ENCODE measurements around the gene RNU7-1. TPM values are rescaled to one million over a fixed set of nuclear protein-coding genes. Genes with fewer than 3 reads are reported as not detected.

RNU7-1 gene
- total and polyA plus RNA-seq, 9 donors, result not detected

GRCh38 chr12:6981152-6982052 lies 37.8 kb downstream of the RNU7-1 start:
- Histone ChIP-seq H3K4me1 (ENCODE audit: insufficient read depth) (no peaks in the 10 kb centered on the region), H3K4me3 (no peak overlapping the region), H3K27me3 (no peaks in the 10 kb centered on the region), H3K27ac (no peak overlapping the region), H3K36me3 (no peaks in the 10 kb centered on the region), H3K9me3 (no peaks in the 10 kb centered on the region)
- no peak for TF ChIP-seq POLR2A (IDR thresholded peaks at IDR 0.05)
- TF ChIP-seq EP300 (IDR thresholded peaks at IDR 0.05), result no peak
- TF ChIP-seq CTCF (IDR thresholded peaks at IDR 0.05), result no peak
- 88 to 93% (median 90%) methylated on average over 10 of the region's 10 CpGs for WGBS, 3 donors
- no peak for DNase-seq
- intact Hi-C loops (cut with DNase I), result no loop called here

- WGBS, 3 donors, result 80 to 84% (median 82%) methylated on average over 7 of the region's 7 CpGs
- no peak overlapping the region for H3K27ac ChIP-seq
- no peak for DNase-seq
- no peak for TF ChIP-seq EP300 (IDR thresholded peaks at IDR 0.05)
- no peak for TF ChIP-seq CTCF (IDR thresholded peaks at IDR 0.05)
- TF ChIP-seq POLR2A (IDR thresholded peaks at IDR 0.05), result no peak
- H3K27me3 ChIP-seq, result no peaks in the 10 kb centered on the region
- no peaks in the 10 kb centered on the region for H3K36me3 ChIP-seq
- no peaks in the 10 kb centered on the region for H3K9me3 ChIP-seq
- intact Hi-C loops (cut with DNase I), result no loop called here
- H3K4me1 ChIP-seq (ENCODE audit: insufficient read depth), result no peaks in the 10 kb centered on the region
- H3K4me3 ChIP-seq, result no peak overlapping the region
Measured at GRCh38 chr12:6982532-6982931, 38.9 kb downstream of the RNU7-1 start.

GRCh38 chr12:6987956-6988553 lies 44.4 kb downstream of the RNU7-1 start:
- intact Hi-C loops (cut with DNase I), result no loop called here
- H3K9me3 ChIP-seq, result no peaks in the 10 kb centered on the region
- H3K4me1 ChIP-seq (ENCODE audit: insufficient read depth), result no peaks in the 10 kb centered on the region
- H3K27me3 ChIP-seq, result no peaks in the 10 kb centered on the region
- no peak overlapping the region for H3K4me3 ChIP-seq
- DNase-seq, result no peak
- H3K36me3 ChIP-seq, result no peaks in the 10 kb centered on the region
- TF ChIP-seq POLR2A (IDR thresholded peaks at IDR 0.05) (no peak), EP300 (IDR thresholded peaks at IDR 0.05) (no peak), CTCF (IDR thresholded peaks at IDR 0.05) (no peak)
- no peak overlapping the region for H3K27ac ChIP-seq
- WGBS, 3 donors, result 86 to 87% (median 87%) methylated on average over 11 of the region's 11 CpGs

MicroRNA genes within 50 kb of the gene (microRNA counts, 767-probe panel; counts per million panel counts)
- microRNA hsa-miR-141-3p (530 counts per million, percentile 78 among the panel's probes with 10 or more counts), microRNA hsa-miR-200c-3p (4,007 counts per million, percentile 89 among the panel's probes with 10 or more counts)

Small RNA genes lying within 50 kb of the gene (microRNA-seq; reads per million reads assigned to microRNA genes)
- gene MIR141 (1.7 to 76.6 (median 4.5) reads per million in 3 donors), gene MIR200C (31.0 to 718 (median 36.1) reads per million in 3 donors)

Small RNA genes lying within 50 kb of the gene (small RNA-seq; reads per million reads assigned to genes)
- gene MIR141 (10.9 reads per million, percentile 84 among the genes with 10 or more reads in this experiment), gene MIR200C (5.8 reads per million, percentile 81 among the genes with 10 or more reads in this experiment), gene RNU7-1 (not detected), gene SCARNA12 (0.35 reads per million)

Other genes starting within 250 kb of the RNU7-1 start
- gene PIANP, start 243.0 kb upstream of the RNU7-1 start, total RNA-seq, result 1 to 10 TPM in 2 of 7 donors, under 1 TPM in 4, not detected in 1; 0.11 to 3.1 (median 0.85) TPM
- 1 to 10 TPM; 1.2 to 3.9 TPM for gene PIANP, start 243.0 kb upstream of the RNU7-1 start, polyA plus RNA-seq
- 10 to 100 TPM; 36.4 to 61.4 (median 48.4) TPM for gene COPS7A, start 219.8 kb upstream of the RNU7-1 start, total RNA-seq
- gene COPS7A, start 219.8 kb upstream of the RNU7-1 start, polyA plus RNA-seq, result 10 to 100 TPM; 45.7 to 74.8 TPM
- 100 to 1,000 TPM in 6 of 7 donors, 10 to 100 TPM in 1; 64.1 to 162 (median 141) TPM for gene MLF2, start 190.7 kb upstream of the RNU7-1 start, total RNA-seq
- gene MLF2, start 190.7 kb upstream of the RNU7-1 start, polyA plus RNA-seq, result 100 to 1,000 TPM; 130 to 138 TPM
- gene PTMS, start 177.5 kb upstream of the RNU7-1 start, total RNA-seq, result 1,000 to 10,000 TPM in 1 of 7 donors, 100 to 1,000 TPM in 6; 100 to 1,013 (median 576) TPM
- gene PTMS, start 177.5 kb upstream of the RNU7-1 start, polyA plus RNA-seq, result 100 to 1,000 TPM; 550 to 594 TPM
- gene LAG3, start 171.3 kb upstream of the RNU7-1 start, total RNA-seq, result 10 to 100 TPM in 6 of 7 donors, 1 to 10 TPM in 1; 8.5 to 21.8 (median 16.0) TPM
- gene LAG3, start 171.3 kb upstream of the RNU7-1 start, polyA plus RNA-seq, result 10 to 100 TPM in 1 of 2 donors, 1 to 10 TPM in 1; 4.7 to 13.7 TPM
- 10 to 100 TPM in 4 of 7 donors, 1 to 10 TPM in 3; 2.1 to 12.5 (median 10.3) TPM for gene CD4, start 154.3 kb upstream of the RNU7-1 start, total RNA-seq
- 10 to 100 TPM in 1 of 2 donors, 1 to 10 TPM in 1; 7.3 to 40.2 TPM for gene CD4, start 154.3 kb upstream of the RNU7-1 start, polyA plus RNA-seq
- 10 to 100 TPM in 2 of 7 donors, 1 to 10 TPM in 4, under 1 TPM in 1; 0.60 to 12.0 (median 7.6) TPM for gene GPR162, start 122.0 kb upstream of the RNU7-1 start, total RNA-seq
- 1 to 10 TPM; 1.2 to 9.0 TPM for gene GPR162, start 122.0 kb upstream of the RNU7-1 start, polyA plus RNA-seq
- 10 to 100 TPM; 24.0 to 92.3 (median 70.2) TPM for gene P3H3, start 115.4 kb upstream of the RNU7-1 start, total RNA-seq
- gene P3H3, start 115.4 kb upstream of the RNU7-1 start, polyA plus RNA-seq, result 10 to 100 TPM in 1 of 2 donors, 1 to 10 TPM in 1; 4.7 to 48.8 TPM
- gene GNB3, start 102.9 kb upstream of the RNU7-1 start, total RNA-seq, result 10 to 100 TPM in 5 of 7 donors, 1 to 10 TPM in 1, under 1 TPM in 1; 0.34 to 15.0 (median 11.0) TPM
- gene GNB3, start 102.9 kb upstream of the RNU7-1 start, polyA plus RNA-seq, result 1 to 10 TPM; 1.8 to 7.8 TPM
- gene CDCA3, start 92.5 kb upstream of the RNU7-1 start, total RNA-seq, result 1 to 10 TPM in 2 of 7 donors, under 1 TPM in 5; 0.18 to 1.6 (median 0.74) TPM
- 1 to 10 TPM in 1 of 2 donors, under 1 TPM in 1; 0.68 to 1.6 TPM for gene CDCA3, start 92.5 kb upstream of the RNU7-1 start, polyA plus RNA-seq
- gene USP5, start 91.7 kb upstream of the RNU7-1 start, total RNA-seq, result 10 to 100 TPM; 13.9 to 84.3 (median 63.0) TPM
- gene USP5, start 91.7 kb upstream of the RNU7-1 start, polyA plus RNA-seq, result 10 to 100 TPM; 23.7 to 30.1 TPM
- gene TPI1, start 76.3 kb upstream of the RNU7-1 start, total RNA-seq, result 100 to 1,000 TPM; 136 to 443 (median 295) TPM
- gene TPI1, start 76.3 kb upstream of the RNU7-1 start, polyA plus RNA-seq, result 100 to 1,000 TPM; 267 to 594 TPM
- gene SPSB2, start 70.5 kb upstream of the RNU7-1 start, total RNA-seq, result 10 to 100 TPM in 3 of 7 donors, 1 to 10 TPM in 4; 5.8 to 14.7 (median 8.5) TPM
- 1 to 10 TPM in 1 of 2 donors, under 1 TPM in 1; 0.38 to 8.1 TPM for gene SPSB2, start 70.5 kb upstream of the RNU7-1 start, polyA plus RNA-seq
- 10 to 100 TPM; 13.9 to 67.6 (median 16.7) TPM for gene LRRC23, start 39.0 kb upstream of the RNU7-1 start, total RNA-seq
- gene LRRC23, start 39.0 kb upstream of the RNU7-1 start, polyA plus RNA-seq, result 10 to 100 TPM; 11.2 to 16.5 TPM
- 10 to 100 TPM in 5 of 7 donors, 1 to 10 TPM in 2; 8.3 to 22.3 (median 11.5) TPM for gene ENO2, start 29.2 kb upstream of the RNU7-1 start, total RNA-seq
- 10 to 100 TPM in 1 of 2 donors, 1 to 10 TPM in 1; 5.0 to 19.4 TPM for gene ENO2, start 29.2 kb upstream of the RNU7-1 start, polyA plus RNA-seq
- 100 to 1,000 TPM in 5 of 7 donors, 10 to 100 TPM in 2; 73.9 to 324 (median 206) TPM for gene ATN1, start 15.9 kb upstream of the RNU7-1 start, total RNA-seq
- gene ATN1, start 15.9 kb upstream of the RNU7-1 start, polyA plus RNA-seq, result 100 to 1,000 TPM in 1 of 2 donors, 10 to 100 TPM in 1; 41.6 to 179 TPM
- 1,000 to 10,000 TPM in 1 of 7 donors, 100 to 1,000 TPM in 6; 457 to 1,838 (median 633) TPM for gene C12orf57, start 206 bp downstream of the RNU7-1 start, total RNA-seq
- 1,000 to 10,000 TPM in 1 of 2 donors, 10 to 100 TPM in 1; 40.3 to 1,266 TPM for gene C12orf57, start 206 bp downstream of the RNU7-1 start, polyA plus RNA-seq
- gene PTPN6, start 7.5 kb downstream of the RNU7-1 start, total RNA-seq, result 10 to 100 TPM in 3 of 7 donors, 1 to 10 TPM in 4; 4.6 to 19.8 (median 9.8) TPM
- gene PTPN6, start 7.5 kb downstream of the RNU7-1 start, polyA plus RNA-seq, result 10 to 100 TPM in 1 of 2 donors, 1 to 10 TPM in 1; 6.9 to 25.3 TPM
- gene PHB2, start 26.8 kb downstream of the RNU7-1 start, total RNA-seq, result 100 to 1,000 TPM; 220 to 324 (median 269) TPM
- 100 to 1,000 TPM; 129 to 285 TPM for gene PHB2, start 26.8 kb downstream of the RNU7-1 start, polyA plus RNA-seq
- gene EMG1, start 27.1 kb downstream of the RNU7-1 start, total RNA-seq, result 10 to 100 TPM; 25.6 to 54.7 (median 41.0) TPM
- 10 to 100 TPM; 21.5 to 39.5 TPM for gene EMG1, start 27.1 kb downstream of the RNU7-1 start, polyA plus RNA-seq
- 10 to 100 TPM; 15.5 to 51.2 (median 39.5) TPM for gene LPCAT3, start 74.7 kb downstream of the RNU7-1 start, total RNA-seq
- 10 to 100 TPM; 22.5 to 44.0 TPM for gene LPCAT3, start 74.7 kb downstream of the RNU7-1 start, polyA plus RNA-seq
- 1,000 to 10,000 TPM in 3 of 7 donors, 100 to 1,000 TPM in 4; 499 to 1,495 (median 773) TPM for gene C1S, start 116.9 kb downstream of the RNU7-1 start, total RNA-seq
- 1,000 to 10,000 TPM in 1 of 2 donors, 100 to 1,000 TPM in 1; 952 to 1,168 TPM for gene C1S, start 116.9 kb downstream of the RNU7-1 start, polyA plus RNA-seq
- gene C1R, start 148.6 kb downstream of the RNU7-1 start, total RNA-seq, result 1,000 to 10,000 TPM in 3 of 7 donors, 100 to 1,000 TPM in 4; 472 to 1,524 (median 759) TPM
- gene C1R, start 148.6 kb downstream of the RNU7-1 start, polyA plus RNA-seq, result 1,000 to 10,000 TPM in 1 of 2 donors, 100 to 1,000 TPM in 1; 796 to 1,393 TPM
- gene C1RL, start 165.4 kb downstream of the RNU7-1 start, total RNA-seq, result 100 to 1,000 TPM in 4 of 7 donors, 10 to 100 TPM in 3; 48.4 to 160 (median 116) TPM
- gene C1RL, start 165.4 kb downstream of the RNU7-1 start, polyA plus RNA-seq, result 10 to 100 TPM; 73.1 to 88.7 TPM
- gene RBP5, start 185.1 kb downstream of the RNU7-1 start, total RNA-seq, result 10 to 100 TPM in 1 of 7 donors, 1 to 10 TPM in 6; 1.2 to 17.3 (median 3.5) TPM
- gene RBP5, start 185.1 kb downstream of the RNU7-1 start, polyA plus RNA-seq, result 1 to 10 TPM; 6.1 to 6.4 TPM
- 100 to 1,000 TPM in 2 of 7 donors, 10 to 100 TPM in 5; 45.4 to 142 (median 68.2) TPM for gene CLSTN3, start 186.6 kb downstream of the RNU7-1 start, total RNA-seq
- gene CLSTN3, start 186.6 kb downstream of the RNU7-1 start, polyA plus RNA-seq, result 10 to 100 TPM; 28.9 to 59.2 TPM
- gene PEX5, start 245.9 kb downstream of the RNU7-1 start, total RNA-seq, result 10 to 100 TPM; 23.0 to 71.4 (median 59.8) TPM
- 10 to 100 TPM; 28.8 to 35.6 TPM for gene PEX5, start 245.9 kb downstream of the RNU7-1 start, polyA plus RNA-seq

Data from ovary (tissue), 9 donors.